HL-60 (cell line): ENCODE results near the gene LTBR.

Source experiments
- GABPA ChIP-seq: IDR thresholded peaks from 2 replicates; pipeline ENCODE4 v1.6.1; 2012; ENCODE audit warnings: low read depth
- POLR2AphosphoS5 ChIP-seq: IDR thresholded peaks from 2 replicates; pipeline ENCODE4 v1.6.1; 2012; ENCODE audit warnings: low read depth
- SPI1 ChIP-seq: IDR thresholded peaks from 2 replicates; pipeline ENCODE4 v1.6.1; 2012; ENCODE audit warnings: low read depth, mild to moderate bottlenecking, borderline replicate concordance
- TF ChIP-seq, protein P1 (sequence below): IDR thresholded peaks from one replicate; pipeline ENCODE4 v1.5.1; 2011; ENCODE audit warnings: low read length, control low read depth, inconsistent platforms; ENCODE audit not compliant: insufficient read depth
- TF ChIP-seq, protein P2 (sequence below): IDR thresholded peaks from 2 replicates; pipeline ENCODE4 v1.6.1; 2012; ENCODE audit warnings: low read depth; ENCODE audit not compliant: insufficient replicate concordance

DNA sequence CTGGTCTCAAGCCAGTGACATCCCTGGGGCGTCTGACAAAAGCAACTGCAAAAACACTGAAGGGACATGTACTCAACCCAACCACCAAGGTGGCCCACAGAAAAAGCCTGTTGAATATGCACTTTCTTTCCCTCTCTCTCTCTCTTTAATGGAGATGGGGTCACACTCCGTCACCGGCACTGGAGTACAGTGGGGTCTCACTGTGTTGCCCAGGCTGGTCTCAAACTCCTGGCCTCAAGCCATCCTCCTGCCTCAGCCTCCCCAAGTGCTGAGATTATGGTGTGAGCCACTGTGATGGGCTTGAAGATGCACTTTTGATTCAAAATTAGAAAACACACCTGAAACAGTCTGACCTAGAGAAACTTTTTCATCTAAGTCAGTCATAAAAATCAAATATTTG is 53.6 kb downstream of the LTBR start:
- TF ChIP-seq, protein P1, sequence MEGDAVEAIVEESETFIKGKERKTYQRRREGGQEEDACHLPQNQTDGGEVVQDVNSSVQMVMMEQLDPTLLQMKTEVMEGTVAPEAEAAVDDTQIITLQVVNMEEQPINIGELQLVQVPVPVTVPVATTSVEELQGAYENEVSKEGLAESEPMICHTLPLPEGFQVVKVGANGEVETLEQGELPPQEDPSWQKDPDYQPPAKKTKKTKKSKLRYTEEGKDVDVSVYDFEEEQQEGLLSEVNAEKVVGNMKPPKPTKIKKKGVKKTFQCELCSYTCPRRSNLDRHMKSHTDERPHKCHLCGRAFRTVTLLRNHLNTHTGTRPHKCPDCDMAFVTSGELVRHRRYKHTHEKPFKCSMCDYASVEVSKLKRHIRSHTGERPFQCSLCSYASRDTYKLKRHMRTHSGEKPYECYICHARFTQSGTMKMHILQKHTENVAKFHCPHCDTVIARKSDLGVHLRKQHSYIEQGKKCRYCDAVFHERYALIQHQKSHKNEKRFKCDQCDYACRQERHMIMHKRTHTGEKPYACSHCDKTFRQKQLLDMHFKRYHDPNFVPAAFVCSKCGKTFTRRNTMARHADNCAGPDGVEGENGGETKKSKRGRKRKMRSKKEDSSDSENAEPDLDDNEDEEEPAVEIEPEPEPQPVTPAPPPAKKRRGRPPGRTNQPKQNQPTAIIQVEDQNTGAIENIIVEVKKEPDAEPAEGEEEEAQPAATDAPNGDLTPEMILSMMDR, result no peak
- TF ChIP-seq, protein P2, sequence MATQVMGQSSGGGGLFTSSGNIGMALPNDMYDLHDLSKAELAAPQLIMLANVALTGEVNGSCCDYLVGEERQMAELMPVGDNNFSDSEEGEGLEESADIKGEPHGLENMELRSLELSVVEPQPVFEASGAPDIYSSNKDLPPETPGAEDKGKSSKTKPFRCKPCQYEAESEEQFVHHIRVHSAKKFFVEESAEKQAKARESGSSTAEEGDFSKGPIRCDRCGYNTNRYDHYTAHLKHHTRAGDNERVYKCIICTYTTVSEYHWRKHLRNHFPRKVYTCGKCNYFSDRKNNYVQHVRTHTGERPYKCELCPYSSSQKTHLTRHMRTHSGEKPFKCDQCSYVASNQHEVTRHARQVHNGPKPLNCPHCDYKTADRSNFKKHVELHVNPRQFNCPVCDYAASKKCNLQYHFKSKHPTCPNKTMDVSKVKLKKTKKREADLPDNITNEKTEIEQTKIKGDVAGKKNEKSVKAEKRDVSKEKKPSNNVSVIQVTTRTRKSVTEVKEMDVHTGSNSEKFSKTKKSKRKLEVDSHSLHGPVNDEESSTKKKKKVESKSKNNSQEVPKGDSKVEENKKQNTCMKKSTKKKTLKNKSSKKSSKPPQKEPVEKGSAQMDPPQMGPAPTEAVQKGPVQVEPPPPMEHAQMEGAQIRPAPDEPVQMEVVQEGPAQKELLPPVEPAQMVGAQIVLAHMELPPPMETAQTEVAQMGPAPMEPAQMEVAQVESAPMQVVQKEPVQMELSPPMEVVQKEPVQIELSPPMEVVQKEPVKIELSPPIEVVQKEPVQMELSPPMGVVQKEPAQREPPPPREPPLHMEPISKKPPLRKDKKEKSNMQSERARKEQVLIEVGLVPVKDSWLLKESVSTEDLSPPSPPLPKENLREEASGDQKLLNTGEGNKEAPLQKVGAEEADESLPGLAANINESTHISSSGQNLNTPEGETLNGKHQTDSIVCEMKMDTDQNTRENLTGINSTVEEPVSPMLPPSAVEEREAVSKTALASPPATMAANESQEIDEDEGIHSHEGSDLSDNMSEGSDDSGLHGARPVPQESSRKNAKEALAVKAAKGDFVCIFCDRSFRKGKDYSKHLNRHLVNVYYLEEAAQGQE, result no peak
- TF ChIP-seq POLR2AphosphoS5 (no peak), SPI1 (no peak), GABPA (no peak)
